ENCODE measurements around the gene TUBGCP5.

- no peak for TF ChIP-seq CTCF (IDR thresholded peaks at IDR 0.05; ENCODE audit: poor library complexity, severe bottlenecking)
- no peak for TF ChIP-seq POLR2AphosphoS5 (IDR thresholded peaks at IDR 0.05)
- no peak for TF ChIP-seq EP300 (conservative IDR thresholded peaks at IDR 0.05; ENCODE audit: poor library complexity, severe bottlenecking)
- no peak for TF ChIP-seq RAD21 (conservative IDR thresholded peaks at IDR 0.05)
- no peak for TF ChIP-seq REST (IDR thresholded peaks at IDR 0.05; ENCODE audit: borderline replicate concordance)
Measured at GRCh38 chr15:23057707-23058106, 18.3 kb upstream of the TUBGCP5 start.
